T-helper 9 cell (primary cell): ENCODE results near the gene UGT1A6.
"Not testable (repeated sequence)": the region's sequence is repeated elsewhere in the genome, so short reads cannot be mapped to it uniquely, and the experiment has no call there.

Source experiments
- DNase-seq: peaks from one replicate; pipeline ENCODE4 v3.0.0-alpha.2; 2020
- total RNA-seq, 2 donors: gene quantifications; one replicate each; lab custom pipeline; 2026; lab: John Stamatoyannopoulos, UW

UGT1A6 gene
- total RNA-seq, result 0 reads per million in 2 donors

DNA sequence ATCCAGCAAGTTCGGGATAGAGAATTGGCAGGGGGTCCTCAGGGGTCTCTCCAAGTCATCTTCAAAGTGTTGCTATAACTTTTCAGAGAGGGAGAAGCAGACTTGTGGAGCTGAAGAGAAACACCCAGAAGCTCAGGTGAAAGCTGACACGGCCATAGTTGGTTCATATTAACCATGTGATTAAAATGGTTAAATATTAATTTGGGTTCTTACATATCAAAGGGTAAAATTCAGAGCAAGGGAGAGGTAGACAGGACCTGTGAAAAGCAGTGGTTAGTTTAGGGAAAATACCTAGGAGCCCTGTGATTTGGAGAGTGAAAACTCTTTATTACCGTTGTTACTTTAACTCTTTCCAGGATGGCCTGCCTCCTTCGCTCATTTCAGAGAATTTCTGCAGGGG, at the start of gene UGT1A6:
UGT1A6 (plus strand) TSS at position 243 of the 400 bp plus-strand sequence; CDS start at position 358, 115 bp downstream.
- no peak for DNase-seq

DNA sequence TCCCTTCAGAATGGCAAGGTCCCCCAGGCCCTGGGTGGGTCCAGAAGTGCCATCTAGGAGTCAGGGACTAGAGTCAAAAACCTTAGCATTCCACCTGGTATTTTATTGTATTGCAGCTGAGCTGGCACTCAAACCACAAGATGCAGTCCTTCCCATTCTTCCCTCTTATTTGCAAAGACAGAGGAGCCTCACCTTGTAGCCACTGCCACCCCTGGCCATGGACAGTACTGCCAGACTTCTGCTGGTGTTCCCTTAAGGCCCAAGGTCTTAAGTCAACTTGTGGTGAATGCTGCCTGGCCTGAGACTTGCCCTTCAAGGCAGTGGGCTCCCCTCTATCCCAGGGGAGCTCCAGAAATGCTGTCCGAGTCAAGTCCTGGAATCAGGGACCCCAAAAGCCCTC, 49.6 kb upstream of the UGT1A6 start:
- no peak for DNase-seq

DNA sequence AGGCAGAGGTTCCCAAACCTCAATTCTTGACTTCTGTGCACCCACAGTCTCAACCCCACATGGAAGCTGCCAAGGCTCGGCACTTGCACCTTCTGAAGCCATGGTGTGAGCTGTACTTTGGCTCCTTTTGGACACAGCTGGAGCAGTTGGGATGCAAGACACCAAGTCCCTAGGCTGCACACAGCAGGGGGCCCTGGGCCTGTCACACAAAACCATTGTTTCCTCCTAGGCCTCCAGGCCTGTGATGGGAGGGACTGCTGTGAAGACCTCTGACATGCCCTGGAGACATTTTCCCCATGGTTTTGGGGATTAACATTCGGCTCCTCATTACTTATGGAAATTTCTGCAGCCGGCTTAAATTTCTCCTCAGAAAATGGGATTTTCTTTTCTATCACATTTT, 46.7 kb upstream of the UGT1A6 start:
- not testable (repeated sequence) for DNase-seq

DNA sequence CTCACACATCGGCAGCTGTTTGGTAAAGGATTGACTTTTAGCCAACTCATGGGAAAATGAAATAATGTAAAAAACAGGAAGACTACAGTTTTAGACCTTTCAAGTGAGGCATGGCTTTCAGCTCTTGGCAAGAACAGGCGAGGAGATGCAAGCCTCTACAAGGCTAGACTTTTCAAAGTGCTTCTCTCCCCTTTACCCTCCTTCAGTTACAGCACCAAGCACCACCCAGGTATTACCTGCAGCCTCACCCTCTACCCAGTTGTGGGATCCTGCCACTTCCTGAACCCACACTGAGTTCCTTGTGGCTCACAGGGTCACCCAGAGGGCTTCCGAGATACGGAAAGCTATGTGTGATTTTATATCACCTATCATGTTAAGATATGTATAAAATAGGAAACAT, 41.7 kb upstream of the UGT1A6 start:
- no peak for DNase-seq

DNA sequence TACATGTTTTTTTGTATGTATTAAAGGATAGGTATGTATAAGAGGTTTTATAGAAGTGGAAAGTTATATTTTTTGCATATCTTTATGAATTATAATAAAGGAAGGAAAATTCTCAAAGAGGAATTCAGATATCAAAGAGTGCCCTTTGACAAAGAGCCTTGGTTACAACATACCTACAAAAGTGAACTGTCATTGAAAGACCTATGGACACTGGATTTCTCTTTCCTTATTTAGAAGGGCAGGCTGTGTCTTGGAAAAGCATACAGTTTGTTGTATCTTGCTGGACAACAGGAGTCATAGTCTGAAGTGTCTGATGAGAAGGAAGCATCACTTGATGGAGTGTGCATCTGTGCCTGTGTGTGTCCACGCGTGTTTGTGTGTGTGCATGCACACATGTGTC, 41.3 kb upstream of the UGT1A6 start:
- DNase-seq, result no peak

DNA sequence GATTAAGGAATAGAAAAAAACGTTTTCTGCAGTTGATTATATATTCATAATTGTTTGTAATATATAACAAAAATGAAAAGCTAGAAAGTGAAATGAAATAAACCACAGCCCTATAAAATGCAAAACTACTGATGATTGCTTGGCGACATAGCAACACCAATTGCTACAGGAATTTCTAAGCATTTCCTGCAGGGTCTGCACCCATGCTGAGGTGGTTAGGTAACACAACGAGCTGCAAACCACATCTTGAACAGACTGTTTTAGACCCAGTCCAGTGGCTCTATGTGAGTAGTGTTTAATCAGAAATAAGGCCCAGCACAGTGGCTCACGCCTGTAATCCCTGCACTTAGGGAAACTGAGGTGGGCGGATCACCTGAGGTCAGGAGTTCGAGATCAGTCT, 38.2 kb upstream of the UGT1A6 start:
- DNase-seq, result no peak

DNA sequence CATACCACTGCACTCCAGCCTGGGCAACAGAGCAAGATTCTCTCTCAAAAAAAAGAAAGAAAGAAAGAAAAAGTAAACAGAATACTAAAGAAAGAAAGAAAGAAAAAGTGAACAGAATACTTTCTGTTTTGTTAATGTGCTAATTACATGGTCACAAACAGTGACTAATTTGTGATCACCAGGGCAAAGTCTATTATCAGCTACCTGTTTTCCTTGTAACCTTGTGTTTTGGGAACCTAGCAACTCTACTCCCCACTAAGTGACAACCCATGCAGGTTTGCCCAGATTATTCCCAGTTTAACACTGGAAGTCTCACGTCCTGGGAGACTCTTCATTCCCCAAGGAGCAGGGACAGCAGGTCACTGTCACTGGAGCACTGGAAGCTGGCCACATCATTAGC, 37.6 kb upstream of the UGT1A6 start:
- DNase-seq, result no peak

DNA sequence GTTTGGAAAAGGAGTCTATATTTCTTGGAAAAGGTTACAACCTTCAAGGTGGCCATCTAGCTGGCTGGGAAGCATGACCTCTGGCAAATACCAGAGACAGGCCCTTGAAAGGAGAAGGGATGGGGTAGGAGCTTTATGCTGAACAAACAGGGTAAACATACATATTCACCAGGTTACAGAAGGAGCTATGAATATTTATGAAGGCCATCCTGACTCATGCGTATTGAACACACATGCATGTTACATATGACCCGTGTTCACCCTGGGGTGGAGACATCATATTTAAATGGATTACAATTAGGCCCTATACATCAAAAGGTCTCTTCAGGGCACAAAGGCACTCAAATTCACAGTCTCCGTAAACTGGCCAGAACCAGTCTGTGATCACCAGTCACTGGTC, 36.7 kb upstream of the UGT1A6 start:
- DNase-seq, result not testable (repeated sequence)

DNA sequence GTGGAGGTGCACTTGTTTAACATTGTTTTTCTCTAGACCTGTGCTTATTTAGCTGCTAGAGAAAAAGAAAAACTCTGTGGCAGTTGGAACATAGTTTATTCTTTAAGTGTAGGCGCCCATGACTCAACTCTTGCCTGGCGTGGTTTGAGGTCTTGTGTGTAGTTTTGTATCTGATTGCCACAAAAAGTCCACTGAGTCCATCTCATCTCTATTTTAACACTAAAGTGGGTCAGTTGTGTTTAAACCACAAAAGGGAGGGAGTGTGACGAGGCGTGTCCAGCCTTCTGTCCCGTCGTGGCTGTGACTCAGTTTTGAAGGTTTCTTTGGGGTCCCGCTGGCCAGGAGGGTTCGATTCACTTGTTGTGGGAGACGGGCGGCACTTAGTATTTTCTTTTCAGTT, 36.2 kb upstream of the UGT1A6 start:
- DNase-seq, result no peak

DNA sequence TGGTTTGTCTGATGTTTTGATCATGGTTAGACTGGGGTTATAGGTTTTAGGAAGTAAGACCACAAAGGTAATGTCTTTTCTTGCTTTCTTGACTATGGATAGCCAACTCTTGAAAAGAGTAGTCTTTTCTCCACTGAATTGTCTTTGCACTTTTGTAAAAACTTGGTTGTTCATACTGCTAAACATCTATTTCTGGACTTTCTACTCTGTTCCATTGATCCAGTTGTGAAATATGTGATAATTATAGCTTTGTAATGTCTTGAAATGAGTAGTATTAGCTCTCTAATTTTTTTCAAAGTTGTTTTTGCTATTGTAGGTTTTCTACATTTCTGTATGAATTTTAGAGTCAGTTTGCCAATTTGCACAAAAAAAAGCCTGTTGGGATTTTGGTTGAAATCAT, 34.1 kb upstream of the UGT1A6 start:
- DNase-seq, result no peak

DNA sequence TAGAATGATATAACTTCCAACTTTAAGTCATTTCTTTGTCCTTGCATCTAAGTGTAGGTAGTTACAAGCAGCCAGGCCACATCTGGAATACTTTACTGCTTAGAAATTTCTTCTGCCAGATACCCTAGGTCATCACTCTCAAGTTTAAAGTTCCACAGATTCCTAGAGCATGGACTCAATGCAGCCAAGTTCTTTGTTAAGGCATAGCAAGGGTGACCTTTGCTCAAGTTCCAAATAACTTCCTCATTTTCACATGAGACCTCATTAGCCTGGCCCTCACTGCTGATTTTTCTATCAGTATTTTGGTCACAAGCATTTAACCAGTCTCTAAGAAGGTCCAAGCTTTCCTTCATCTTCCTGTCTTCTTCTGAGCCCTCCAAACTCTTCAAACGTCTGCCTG, 28.8 kb upstream of the UGT1A6 start:
- no peak for DNase-seq

DNA sequence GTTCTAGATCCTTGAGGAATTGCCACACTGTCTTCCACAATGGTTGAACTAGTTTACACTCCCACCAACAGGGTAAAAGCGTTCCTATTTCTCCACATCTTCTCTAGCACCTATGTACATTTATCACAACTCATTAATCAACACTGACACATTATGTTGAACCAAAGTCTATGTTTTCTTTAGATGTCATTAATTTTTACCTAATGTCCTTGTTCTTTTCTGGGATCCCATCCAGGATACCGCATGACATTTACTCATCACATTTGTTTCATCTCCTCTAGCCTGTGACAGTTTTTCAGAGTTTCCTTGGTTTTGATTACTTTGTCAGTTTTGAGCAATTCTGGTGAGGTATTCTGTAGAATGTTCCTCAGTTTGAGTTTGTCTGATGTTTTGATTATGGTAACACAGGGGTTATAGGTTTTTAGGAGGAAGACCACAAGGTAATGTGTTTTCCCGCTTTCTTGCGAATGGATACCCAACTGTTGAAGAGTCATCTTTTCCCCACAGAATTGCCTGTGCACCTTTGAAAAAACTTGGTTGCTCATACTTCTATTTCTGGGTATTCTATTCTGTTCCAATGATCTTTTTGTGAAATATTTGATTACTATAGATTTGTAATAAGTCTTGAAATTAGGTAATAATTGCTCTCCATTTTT, 24.0 kb upstream of the UGT1A6 start:
- no peak for DNase-seq

DNA sequence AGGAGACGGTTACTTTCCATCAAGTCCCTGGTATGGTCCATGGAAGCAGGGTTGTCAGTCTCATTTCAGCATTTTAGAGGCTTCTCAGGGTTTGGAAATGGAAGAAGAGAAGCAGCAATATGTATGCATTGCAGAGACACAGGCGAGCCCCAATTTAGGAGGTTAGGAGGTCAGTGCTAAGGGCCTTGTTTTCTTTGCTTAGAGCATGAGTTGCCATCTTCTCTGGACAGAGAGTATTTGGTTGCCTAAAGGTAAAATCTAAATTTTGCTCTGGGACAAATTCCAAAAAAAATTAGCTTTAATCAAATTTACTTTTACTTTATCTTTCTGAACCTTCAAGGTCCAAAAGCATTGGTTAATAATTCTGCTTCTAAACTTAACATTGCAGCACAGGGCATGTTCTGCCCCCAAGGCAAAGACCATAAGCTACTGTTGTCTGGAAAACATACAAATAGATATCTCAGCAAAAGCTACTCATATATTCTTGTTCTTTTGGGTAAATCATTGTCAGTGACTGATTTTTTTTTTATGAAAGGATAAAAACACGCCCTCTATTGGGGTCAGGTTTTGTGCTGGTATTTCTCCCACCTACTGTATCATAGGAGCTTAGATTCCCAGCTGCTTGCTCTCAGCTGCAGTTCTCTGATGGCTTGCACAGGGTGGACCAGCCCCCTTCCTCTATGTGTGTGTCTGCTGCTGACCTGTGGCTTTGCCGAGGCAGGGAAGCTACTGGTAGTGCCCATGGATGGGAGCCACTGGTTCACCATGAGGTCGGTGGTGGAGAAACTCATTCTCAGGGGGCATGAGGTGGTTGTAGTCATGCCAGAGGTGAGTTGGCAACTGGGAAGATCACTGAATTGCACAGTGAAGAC, 21.2 kb upstream of the UGT1A6 start, which contains the start of gene UGT1A9:
UGT1A9 (plus strand) TSS at position 609 of the 872 bp plus-strand sequence; CDS start at position 646, 37 bp downstream.
- no peak for DNase-seq

DNA sequence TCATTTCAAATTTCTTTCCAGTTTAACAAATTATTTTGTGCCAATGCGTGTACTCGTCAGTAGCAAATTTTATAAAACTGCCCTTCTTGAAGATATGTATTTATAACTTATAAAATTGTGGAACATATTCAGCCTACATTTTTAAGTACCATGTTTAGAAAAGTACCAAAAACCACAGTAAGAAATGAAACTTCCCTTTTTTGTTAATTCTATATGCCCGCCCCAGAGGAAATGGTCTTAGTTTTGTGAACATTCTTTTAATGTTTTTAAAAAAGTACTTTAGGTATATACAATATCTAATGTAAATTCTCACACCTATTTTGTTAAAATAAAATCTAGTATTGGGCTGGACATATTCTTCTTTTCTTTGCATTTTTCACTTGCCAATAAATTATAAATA, 19.8 kb upstream of the UGT1A6 start:
- DNase-seq, result no peak

DNA sequence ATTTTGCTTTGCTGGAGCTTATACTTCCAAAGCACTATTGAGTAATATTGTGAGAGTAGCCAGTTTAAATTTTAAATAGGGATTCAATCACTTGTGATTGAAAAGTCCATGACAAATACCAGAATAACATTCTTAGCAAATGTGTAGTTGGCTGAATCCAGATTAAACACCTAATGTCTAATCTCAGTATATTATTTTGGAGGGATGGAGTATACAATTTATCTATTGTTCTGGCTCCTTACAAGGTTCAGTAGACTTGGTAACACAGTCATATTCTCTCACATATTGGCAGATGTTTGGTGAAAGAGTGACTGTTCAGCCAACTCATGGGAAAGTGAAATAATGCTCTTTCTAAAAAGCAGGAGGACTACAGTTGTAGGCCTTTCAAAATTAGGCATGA, 18.8 kb upstream of the UGT1A6 start:
- DNase-seq, result no peak

DNA sequence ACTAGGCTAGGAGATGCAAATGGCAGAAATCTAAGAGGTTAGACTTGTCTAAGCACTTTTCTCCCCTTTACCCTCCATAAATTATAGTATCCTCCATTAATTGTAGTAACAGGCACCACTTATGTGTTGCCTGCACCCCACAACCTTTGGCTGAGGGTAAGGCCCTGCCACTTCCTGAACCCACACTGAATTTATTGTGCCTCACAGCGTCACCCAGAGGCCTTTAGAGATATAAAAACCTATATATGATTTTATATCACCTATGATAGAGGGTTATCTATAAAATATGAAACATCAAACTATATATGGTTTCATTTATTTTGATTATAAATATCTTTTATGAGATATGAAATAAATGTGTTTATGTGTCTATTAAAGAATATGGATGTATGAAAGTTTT, 18.4 kb upstream of the UGT1A6 start:
- DNase-seq, result no peak

DNA sequence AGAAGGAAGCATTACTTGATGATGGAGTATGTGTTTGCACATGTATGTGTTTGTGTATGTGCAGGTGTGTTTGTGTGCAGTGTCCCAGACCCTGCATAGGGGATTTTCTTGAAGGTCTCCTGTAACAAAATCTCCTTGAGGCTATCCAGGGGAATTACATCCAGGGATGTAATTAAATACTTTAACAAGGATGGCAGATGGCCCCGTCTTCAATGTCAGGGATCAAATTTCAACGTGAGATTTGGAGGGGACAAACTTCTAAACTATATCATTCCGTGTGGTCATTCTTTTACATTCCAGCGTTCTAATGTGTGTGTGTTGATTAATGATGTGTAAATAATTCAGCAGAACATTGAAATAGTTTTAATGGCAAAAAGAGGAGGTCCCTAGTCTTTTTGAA, 17.7 kb upstream of the UGT1A6 start:
- no peak for DNase-seq

DNA sequence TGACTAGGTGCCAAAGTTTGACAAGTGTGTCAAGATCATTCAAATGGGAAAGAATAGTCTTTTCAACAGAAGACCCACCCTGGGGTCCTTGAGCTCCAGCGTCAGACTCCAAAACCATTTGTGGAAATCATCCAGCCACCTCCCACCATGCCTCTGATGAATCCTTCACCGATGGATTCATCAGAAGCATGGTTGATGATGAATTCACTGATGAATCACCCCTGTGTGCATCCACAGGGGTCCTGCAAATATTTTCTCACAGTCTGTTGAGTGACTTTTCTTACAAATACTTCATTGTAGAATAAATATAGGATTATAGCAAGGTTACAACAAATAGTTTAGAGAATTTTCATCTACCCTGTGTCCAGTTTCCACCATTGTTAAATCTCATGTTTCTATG, 16.6 kb upstream of the UGT1A6 start:
- DNase-seq, result no peak

DNA sequence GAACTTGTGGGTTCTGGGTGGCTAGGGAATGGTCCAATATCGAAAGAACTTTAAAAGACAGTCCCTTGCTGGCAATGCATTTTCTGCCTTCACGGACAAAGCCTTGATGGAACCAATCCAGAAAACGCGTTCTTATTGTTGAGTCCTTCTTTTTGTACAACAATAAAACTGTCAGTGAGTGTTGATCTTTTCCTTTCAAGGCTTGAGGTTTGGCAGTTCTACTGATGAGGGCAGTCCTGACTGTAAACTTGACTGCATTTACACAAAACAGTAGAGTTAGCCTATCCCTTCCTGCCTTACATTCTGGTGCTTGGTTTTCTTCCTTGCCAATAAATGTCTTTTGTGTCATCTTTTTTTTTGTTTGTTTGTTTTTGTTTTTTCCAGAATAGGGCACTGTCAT, 13.5 kb upstream of the UGT1A6 start:
- no peak for DNase-seq

DNA sequence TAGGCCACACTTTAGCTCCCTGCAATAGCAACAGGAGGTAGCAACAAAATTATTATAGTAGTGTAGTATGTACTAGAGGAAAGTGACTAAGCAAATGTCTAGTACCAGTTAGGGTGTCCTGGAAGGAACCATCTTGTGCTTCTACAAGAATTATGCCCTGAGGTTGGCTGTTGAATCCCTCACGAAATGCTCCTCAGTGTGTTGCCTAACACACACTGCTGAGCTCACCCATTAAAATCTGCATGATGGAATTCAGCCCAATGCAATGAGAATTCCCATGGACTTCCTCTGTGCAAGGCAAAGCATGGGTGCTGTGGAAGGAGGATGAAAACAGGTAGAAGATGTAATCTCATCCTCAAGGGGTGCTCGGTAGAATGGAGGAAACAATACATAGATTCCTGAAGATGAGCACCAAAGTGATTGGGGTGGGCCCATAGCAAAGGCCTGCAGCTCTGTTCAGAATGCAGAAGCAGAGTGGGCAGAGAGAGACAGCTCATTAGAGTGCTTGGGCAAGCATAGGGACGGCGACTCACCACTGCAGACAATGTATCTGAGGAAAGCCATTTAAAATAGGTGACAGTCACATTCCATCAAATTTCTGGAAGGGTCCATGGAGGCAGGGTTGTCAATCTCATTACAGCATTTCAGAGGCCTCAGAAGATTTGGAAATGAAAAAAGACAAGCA, 12.2 kb upstream of the UGT1A6 start:
- no peak for DNase-seq

DNA sequence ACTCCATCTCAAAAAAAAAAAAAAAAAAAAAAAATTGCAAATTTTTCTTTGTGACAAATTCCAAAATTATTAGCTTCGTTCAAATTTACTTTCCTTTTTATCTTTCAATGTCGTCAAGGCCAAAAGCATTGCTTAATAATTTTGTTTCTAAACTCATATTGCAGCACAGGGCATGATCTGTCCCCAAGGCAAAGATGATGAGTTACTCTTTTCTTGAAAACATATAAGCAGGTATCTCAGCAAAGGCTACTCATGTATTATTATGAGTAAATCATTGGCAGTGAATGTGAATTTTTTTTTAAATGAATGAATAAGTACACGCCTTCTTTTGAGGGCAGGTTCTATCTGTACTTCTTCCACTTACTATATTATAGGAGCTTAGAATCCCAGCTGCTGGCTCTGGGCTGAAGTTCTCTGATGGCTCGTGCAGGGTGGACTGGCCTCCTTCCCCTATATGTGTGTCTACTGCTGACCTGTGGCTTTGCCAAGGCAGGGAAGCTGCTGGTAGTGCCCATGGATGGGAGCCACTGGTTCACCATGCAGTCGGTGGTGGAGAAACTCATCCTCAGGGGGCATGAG, 11.1 kb upstream of the UGT1A6 start, which contains the start of gene UGT1A7:
UGT1A7 (plus strand) TSS at position 381 of the 579 bp plus-strand sequence; CDS start at position 418, 37 bp downstream.
- no peak for DNase-seq

DNA sequence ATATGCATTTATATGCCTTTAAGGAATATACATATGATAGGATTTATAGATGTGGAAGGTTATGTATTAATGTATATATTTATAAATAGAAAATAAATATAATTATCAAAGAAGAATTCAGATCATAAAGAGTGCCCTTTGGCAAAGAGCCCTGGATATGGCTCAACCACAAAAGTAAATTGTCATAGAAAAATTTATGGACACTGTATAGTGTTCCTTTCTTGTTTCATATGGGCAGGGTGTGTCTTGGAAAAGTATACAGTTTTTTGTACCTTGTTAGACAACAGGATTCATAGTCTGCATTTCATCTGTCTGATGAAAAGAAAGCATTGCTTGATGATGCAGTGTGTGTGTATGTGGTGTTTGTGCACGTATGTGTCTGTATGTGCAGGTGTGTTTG, 8.1 kb upstream of the UGT1A6 start:
- no peak for DNase-seq

DNA sequence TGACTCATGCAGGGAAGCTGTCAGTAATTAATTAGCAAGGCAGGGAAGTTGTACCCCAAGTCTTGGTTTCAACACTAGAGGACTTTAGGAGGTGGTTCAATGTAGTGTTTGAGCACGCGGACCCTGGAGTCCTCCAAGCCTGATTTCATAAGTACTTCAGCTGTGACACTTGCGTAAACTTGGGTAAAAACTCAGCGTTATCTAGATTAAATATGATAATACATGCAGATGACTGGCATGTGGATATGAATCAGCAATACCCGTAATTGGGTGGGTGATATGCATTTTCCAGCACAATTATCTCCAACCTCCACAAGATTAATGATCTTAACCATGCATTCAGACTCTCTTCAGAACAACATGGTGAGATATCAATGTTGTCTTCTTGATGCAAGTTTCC, 5.8 kb upstream of the UGT1A6 start:
- DNase-seq, result no peak
